Panc1 (cell line): ENCODE data around the gene MS4A4E. TPM values are rescaled to one million over a fixed set of nuclear protein-coding genes. Genes with fewer than 3 reads are reported as not detected.

Experiments
- ATAC-seq: fragments of 200-7000 bp; cut with Tn5 transposase; 2 replicates; pipeline ENCODE4 v1.9.1; 2020; ENCODE audit warnings: mild to moderate bottlenecking, moderate library complexity
- BruUV-seq: library from RNA; stranded (reverse); fragments of 400-500 nt; replicated peaks from 2 replicates; lab custom pipeline; 2021; lab: Mats Ljungman, UMichigan
- CTCF ChIA-PET: fragments of 300-600 bp; sonication (Branson Sonifier 250); formaldehyde crosslinking; loops from one replicate; lab custom pipeline; 2022; ENCODE audit warnings: antibody characterized with exemption; lab: Charles Lee
- POLR2A ChIA-PET: fragments of 300-600 bp; sonication (Branson Sonifier 250); formaldehyde crosslinking; loops from one replicate; lab custom pipeline; 2022; ENCODE audit warnings: antibody characterized with exemption; lab: Charles Lee
- DNase-seq: peaks from one replicate; pipeline ENCODE4 v3.0.0-alpha.2; 2010; ENCODE audit warnings: low read depth, low spot score
- H3K27ac ChIP-seq: 2 replicates; pipeline ENCODE4 v1.5.1; 2011; ENCODE audit warnings: mild to moderate bottlenecking, low read length, inconsistent platforms
- H3K27me3 ChIP-seq: fragments of 200-500 bp; sonication (Bioruptor generic); 2 replicates; pipeline ENCODE4 v1.6.0; 2014; ENCODE audit warnings: low read length, inconsistent platforms; ENCODE audit not compliant: control insufficient read depth, insufficient read depth
- H3K36me3 ChIP-seq: fragments of 200-500 bp; sonication (Bioruptor generic); 2 replicates; pipeline ENCODE4 v1.5.1; 2014; ENCODE audit warnings: inconsistent platforms, mild to moderate bottlenecking, low read length, moderate library complexity; ENCODE audit not compliant: control insufficient read depth, insufficient read depth
- H3K4me1 ChIP-seq: 2 replicates; pipeline ENCODE4 v1.5.1; 2011; ENCODE audit warnings: inconsistent platforms, mild to moderate bottlenecking, low read length, moderate library complexity; ENCODE audit not compliant: control insufficient read depth, insufficient read depth
- H3K4me3 ChIP-seq, 2 experiments: 2 replicates each; pipeline ENCODE4 v1.5.1; 2011 to 2012; ENCODE audit warnings: low read depth in 2 of 2, low read length in 2 of 2, mild to moderate bottlenecking in 2 of 2, inconsistent platforms in 1 of 2, moderate library complexity in 1 of 2
- H3K9me3 ChIP-seq: fragments of 200-500 bp; sonication (Bioruptor generic); 2 replicates; pipeline ENCODE4 v1.5.1; 2014; ENCODE audit warnings: low read depth, mild to moderate bottlenecking, inconsistent platforms, low read length, moderate library complexity; ENCODE audit not compliant: control insufficient read depth, insufficient read depth
- POLR2AphosphoS5 ChIP-seq: IDR thresholded peaks from 2 replicates; pipeline ENCODE4 v1.6.1; 2012; ENCODE audit warnings: mild to moderate bottlenecking, low read depth, low read length, moderate library complexity
- SIN3A ChIP-seq: IDR thresholded peaks from 2 replicates; pipeline ENCODE4 v1.6.1; 2012; ENCODE audit warnings: low read depth, mild to moderate bottlenecking, low read length, moderate library complexity, borderline replicate concordance; ENCODE audit not compliant: insufficient read depth
- TCF7L2 ChIP-seq: IDR thresholded peaks from 2 replicates; pipeline ENCODE4 v1.6.1; 2011; ENCODE audit warnings: mild to moderate bottlenecking, low read depth, low read length, inconsistent platforms
- in situ Hi-C: cut with HindIII; loops from 2 replicates; pipeline ENCODE4 v1.10.0; 2016; ENCODE audit warnings: low sequenced_read_pairs, low pct_unique_long_range_greater_than_20kb
- intact Hi-C: fragments of 100-400 bp; cut with micrococcal nuclease; formaldehyde crosslinking; loops from one replicate; pipeline ENCODE4 v1.10.0; 2022; ENCODE audit not compliant: unreplicated experiment
- total RNA-seq: library from RNA; stranded (reverse); gene quantifications from one replicate; pipeline ENCODE4 v1.2.1, GENCODE V29; 2021; ENCODE audit not compliant: unreplicated experiment
- TF ChIP-seq, protein P1 (sequence below): fragments of 450-650 bp; IDR thresholded peaks from 2 replicates; pipeline ENCODE4 v1.5.1; 2017; ENCODE audit warnings: mild to moderate bottlenecking
- TF ChIP-seq, protein P2 (sequence below), 2 experiments: IDR thresholded peaks; 2 replicates each; pipeline ENCODE4 v1.6.1; 2011 to 2012; ENCODE audit warnings: low read depth in 2 of 2, control low read depth in 1 of 2, low read length in 1 of 2, mild to moderate bottlenecking in 1 of 2, moderate library complexity in 1 of 2; ENCODE audit not compliant: insufficient read depth in 1 of 2

Gene MS4A4E
- total RNA-seq, 1 experiment from 2014 or later, result not detected

DNA sequence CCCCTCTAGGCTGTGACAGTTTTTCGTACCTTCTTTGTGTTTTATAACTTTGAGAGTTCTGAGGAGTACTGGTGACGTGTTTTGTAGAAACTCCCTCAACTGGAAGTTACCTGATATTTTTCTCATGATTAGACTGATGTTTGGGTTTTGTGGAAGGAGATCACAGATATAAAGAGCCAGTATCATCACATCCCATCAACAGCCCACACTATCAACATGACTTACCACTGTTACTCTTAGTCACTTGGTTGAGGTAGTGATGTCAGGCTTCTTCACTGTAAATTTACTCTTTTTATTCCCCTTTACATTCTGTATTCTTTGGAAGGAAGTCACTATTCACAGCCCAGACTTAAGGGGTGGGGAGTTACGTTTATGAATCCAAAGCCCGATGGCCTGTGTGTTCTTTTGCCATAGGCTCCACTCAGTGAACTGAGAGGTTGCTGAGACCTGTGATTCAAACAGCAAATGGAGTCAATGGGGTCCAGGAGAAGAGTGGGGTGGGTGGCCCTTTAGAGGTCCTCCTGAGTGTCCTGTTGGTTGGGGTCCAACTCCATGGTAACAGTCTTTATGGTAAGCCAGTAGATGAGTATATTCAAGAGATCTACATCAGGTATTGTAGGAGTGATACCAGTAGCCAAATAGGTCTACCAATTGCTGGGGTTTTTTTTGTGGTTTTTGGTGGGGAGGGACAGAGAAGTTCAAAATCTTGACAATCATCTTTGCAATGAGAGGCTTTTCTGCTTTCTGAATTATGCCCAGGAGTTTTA, 15.2 kb upstream of the MS4A4E start:
- ChIA-PET POLR2A (no interaction called here), CTCF (no interaction called here)
- intact Hi-C loops (no loop called here), in situ Hi-C loops (no loop called here)
- Histone ChIP-seq H3K36me3 (no peaks in the 10 kb centered on the region), H3K4me1 (no peaks in the 10 kb centered on the region), H3K27me3 (no peaks in the 10 kb centered on the region; the same call in 1 of the 2 replicates), H3K4me3 (no peak overlapping the region), H3K27ac (no peak overlapping the region), H3K9me3 (no peaks in the 10 kb centered on the region)
- TF ChIP-seq, protein P1, sequence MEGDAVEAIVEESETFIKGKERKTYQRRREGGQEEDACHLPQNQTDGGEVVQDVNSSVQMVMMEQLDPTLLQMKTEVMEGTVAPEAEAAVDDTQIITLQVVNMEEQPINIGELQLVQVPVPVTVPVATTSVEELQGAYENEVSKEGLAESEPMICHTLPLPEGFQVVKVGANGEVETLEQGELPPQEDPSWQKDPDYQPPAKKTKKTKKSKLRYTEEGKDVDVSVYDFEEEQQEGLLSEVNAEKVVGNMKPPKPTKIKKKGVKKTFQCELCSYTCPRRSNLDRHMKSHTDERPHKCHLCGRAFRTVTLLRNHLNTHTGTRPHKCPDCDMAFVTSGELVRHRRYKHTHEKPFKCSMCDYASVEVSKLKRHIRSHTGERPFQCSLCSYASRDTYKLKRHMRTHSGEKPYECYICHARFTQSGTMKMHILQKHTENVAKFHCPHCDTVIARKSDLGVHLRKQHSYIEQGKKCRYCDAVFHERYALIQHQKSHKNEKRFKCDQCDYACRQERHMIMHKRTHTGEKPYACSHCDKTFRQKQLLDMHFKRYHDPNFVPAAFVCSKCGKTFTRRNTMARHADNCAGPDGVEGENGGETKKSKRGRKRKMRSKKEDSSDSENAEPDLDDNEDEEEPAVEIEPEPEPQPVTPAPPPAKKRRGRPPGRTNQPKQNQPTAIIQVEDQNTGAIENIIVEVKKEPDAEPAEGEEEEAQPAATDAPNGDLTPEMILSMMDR, result no peak
- ATAC-seq (no peak), DNase-seq (no peak)
- BruUV-seq, result no TSS peak

- ATAC-seq (no peak), DNase-seq (no peak)
- TF ChIP-seq, protein P1, result no peak
- TF ChIP-seq, protein P2, sequence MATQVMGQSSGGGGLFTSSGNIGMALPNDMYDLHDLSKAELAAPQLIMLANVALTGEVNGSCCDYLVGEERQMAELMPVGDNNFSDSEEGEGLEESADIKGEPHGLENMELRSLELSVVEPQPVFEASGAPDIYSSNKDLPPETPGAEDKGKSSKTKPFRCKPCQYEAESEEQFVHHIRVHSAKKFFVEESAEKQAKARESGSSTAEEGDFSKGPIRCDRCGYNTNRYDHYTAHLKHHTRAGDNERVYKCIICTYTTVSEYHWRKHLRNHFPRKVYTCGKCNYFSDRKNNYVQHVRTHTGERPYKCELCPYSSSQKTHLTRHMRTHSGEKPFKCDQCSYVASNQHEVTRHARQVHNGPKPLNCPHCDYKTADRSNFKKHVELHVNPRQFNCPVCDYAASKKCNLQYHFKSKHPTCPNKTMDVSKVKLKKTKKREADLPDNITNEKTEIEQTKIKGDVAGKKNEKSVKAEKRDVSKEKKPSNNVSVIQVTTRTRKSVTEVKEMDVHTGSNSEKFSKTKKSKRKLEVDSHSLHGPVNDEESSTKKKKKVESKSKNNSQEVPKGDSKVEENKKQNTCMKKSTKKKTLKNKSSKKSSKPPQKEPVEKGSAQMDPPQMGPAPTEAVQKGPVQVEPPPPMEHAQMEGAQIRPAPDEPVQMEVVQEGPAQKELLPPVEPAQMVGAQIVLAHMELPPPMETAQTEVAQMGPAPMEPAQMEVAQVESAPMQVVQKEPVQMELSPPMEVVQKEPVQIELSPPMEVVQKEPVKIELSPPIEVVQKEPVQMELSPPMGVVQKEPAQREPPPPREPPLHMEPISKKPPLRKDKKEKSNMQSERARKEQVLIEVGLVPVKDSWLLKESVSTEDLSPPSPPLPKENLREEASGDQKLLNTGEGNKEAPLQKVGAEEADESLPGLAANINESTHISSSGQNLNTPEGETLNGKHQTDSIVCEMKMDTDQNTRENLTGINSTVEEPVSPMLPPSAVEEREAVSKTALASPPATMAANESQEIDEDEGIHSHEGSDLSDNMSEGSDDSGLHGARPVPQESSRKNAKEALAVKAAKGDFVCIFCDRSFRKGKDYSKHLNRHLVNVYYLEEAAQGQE (IDR thresholded peaks at IDR 0.05; ENCODE audit: insufficient read depth in 1 of 2, low read depth in 2 of 2, low read length in 1 of 2), result no peak
- TF ChIP-seq POLR2AphosphoS5 (no peak), TCF7L2 (no peak), SIN3A (no peak)
- no TSS peak for BruUV-seq
- in situ Hi-C loops, result no loop called here
- Histone ChIP-seq H3K4me1 (no peaks in the 10 kb centered on the region), H3K9me3 (no peaks in the 10 kb centered on the region), H3K4me3 (no peak overlapping the region), H3K27ac (no peak overlapping the region), H3K36me3 (no peaks in the 10 kb centered on the region), H3K27me3 (no peaks in the 10 kb centered on the region)
- CTCF ChIA-PET, result no interaction called here
- POLR2A ChIA-PET, result no interaction called here
- intact Hi-C loops, result loop anchor here (5.0 kb wide), 1 partner anchor 430 kb away; no protein-coding TSS in a partner anchor
These were observed 9.5 kb upstream of the MS4A4E start for GRCh38 chr11:60252213-60253108.
